NCI-H1930 (cell line): Measurements from ENCODE around the gene MRPL43.

Experiments
- DNase-seq, 2 experiments: peaks; one replicate each; lab custom pipeline; 2025; lab: John Stamatoyannopoulos, UW

MRPL43 gene

DNA sequence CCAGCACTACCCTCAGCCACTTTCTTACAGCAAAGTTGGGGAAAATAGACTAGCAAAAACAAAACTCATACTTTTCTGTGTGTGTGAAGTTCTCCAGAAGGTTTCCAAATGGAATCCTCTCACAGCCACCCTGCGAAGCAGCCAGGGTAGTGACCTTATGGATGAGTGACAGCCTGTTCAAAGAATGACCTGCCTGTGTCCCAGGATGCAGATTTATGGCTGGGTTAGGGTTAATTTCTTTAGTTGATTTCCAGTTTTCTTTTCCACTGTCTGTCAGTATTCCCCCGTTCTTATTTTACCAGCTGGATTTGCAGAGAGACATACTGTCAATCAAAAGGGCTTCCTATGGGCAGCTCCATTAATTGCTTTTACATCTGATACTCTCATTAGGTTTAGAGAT lies 20.4 kb downstream of the MRPL43 start:
- DNase-seq: no peak

- no peak for DNase-seq
Observed at GRCh38 chr10:100965820-100966219, 21.5 kb downstream of the MRPL43 start.

GRCh38 chr10:100963826-100964225 lies 23.5 kb downstream of the MRPL43 start:
- no peak for DNase-seq

GRCh38 chr10:100962351-100963080 lies 24.8 kb downstream of the MRPL43 start:
- DNase-seq: no peak

- DNase-seq: no peak
Observed at GRCh38 chr10:100960251-100960650, 27.0 kb downstream of the MRPL43 start.

DNA sequence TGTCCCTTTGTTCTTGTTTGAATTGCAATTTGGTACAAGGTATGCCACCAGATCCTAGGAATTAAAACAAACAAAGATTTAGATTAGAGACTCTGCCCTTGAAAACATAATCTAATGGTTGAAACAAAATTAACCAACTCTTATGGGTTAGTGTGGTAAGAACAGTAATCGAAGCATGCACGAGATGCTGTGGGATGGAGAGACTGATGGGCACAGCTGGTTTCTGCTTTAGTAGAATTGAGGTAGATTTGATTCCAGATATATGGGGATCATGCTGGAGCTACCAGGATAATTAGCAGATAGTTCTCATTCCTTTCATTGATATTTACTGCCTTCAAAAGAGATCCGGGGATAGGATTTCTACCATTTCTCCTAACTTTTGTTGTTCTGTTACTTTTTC lies 38.4 kb downstream of the MRPL43 start:
- no peak for DNase-seq

DNA sequence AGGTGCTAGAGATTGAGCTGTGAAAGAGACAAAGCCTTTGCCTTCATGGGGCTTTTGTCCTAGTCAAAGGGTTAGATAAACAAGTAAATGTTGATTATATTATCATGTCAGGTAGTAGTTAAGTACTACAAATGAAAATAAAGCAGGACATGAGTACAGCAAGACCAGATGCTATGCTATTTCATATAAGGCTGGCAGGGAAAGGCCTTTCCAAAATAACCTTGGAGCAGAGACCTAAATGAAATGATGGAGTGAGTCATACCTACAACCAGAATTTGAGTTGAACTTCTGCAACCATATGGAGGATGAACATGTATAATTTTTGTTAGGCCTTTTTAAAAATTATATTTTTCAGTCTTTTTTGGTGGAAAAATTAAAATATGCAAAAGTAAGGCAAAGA lies 41.5 kb downstream of the MRPL43 start:
- DNase-seq: no peak

DNA sequence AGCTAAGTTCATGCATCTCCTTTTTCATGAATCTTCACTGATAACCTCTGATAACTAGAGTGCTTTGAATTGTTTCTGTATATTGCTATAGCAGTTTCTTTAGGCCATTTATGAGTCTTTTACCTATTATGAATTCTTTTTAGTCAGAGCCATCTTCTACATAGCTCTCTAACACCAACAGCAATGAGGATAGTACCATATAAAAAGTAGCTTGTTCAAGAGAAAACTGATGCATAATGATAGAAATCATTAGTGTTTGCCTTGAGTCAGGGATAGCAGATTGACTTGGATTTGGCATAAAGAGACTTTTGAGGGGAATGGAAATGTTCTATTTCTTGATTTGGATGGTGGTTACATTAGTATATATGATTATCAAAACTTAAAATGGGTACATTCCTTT lies 43.8 kb downstream of the MRPL43 start:
- DNase-seq: no peak

DNA sequence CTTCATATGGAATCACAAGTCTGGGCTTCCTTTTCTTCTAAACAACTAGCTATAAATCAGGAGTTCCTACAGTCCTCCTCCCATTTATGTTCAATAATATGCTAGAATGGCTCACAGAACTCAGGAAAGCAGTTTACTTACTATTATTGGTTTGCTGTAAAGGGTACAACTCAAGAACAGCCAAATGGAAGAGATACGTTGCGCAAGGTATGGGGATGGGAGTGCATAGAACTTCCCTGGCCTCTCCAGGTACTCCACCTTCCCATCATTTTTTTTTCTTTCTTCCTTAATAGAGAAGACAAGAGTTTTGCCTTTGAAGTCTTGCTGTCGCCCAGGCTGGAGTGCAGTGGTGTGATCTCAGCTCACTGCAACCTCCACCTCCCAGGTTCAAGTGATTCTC lies 45.1 kb downstream of the MRPL43 start:
- DNase-seq: no peak

DNA sequence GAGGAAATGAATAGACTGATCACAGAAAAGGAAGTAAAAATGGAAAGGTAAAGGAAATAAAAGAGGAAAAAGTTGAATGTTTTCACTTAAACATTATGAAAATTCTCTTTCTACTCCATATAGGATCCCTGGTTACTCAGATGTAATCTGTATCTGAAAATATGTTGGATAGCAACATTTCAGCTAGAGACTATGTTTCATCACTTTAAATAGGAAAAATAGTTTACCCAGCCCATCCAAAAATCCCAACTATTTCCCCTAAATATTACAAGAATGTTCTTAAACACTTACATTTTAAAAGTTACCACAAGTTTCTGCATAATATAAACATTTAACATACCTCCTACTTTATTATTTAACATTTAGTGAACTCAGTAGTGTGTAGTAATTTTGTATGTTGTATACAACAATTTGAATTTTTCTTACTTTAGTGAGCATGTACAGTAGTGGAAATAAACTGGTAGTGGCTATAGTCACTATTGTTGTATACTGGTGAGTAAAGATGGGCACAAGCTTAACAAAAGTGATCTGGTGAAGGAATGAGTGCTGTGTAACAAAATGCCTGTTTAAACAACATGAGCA lies 47.4 kb downstream of the MRPL43 start:
- no peak for DNase-seq
